Glomerular endothelial cell (primary cell): ENCODE results near the gene ZNF462. TPM values are rescaled to one million over a fixed set of nuclear protein-coding genes. Genes with fewer than 3 reads are reported as not detected.
"Not testable (repeated sequence)": the region's sequence is repeated elsewhere in the genome, so short reads cannot be mapped to it uniquely, and the experiment has no call there.

Experiments used
- DNase-seq: peaks from one replicate; pipeline ENCODE4 v3.0.0-alpha.2; 2011; ENCODE audit warnings: low read depth, low spot score; ENCODE audit errors: extremely low read depth
- total RNA-seq: library from RNA; depleted of rRNA; stranded (reverse); fragments of >200 nt; gene quantifications from 2 replicates; pipeline ENCODE4 v1.2.3, GENCODE V29; 2015

Gene ZNF462
- total RNA-seq, 1 donor from 2014 or later: 13.7 TPM

- no peak for DNase-seq
Measured at GRCh38 chr9:106958955-106959657, 96.1 kb downstream of the ZNF462 start.

- no peak for DNase-seq
Measured at GRCh38 chr9:106960258-106960657, 97.3 kb downstream of the ZNF462 start.

DNA sequence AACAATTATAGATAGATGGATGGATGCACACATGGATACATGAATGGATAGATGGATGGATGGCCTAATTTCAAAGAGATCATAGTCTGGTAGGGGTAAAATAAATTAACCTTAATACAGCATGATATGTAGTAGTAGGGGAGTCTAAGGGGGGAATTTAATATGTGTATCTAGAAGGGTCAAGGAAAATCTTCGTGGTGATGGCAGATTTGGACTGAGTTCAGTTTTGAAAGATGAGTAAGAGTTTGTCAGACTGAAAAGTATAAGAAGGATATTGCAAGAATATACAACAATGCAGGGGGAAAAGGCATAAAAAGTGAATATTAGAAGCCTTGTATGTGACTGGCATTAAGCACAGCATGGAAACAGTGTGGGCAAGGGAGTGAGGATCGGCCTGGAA, 98.7 kb downstream of the ZNF462 start:
- DNase-seq: no peak

- DNase-seq: no peak
Measured at GRCh38 chr9:106962122-106962521, 99.2 kb downstream of the ZNF462 start.

- peak; percentile 87 for DNase-seq
Measured at GRCh38 chr9:106962615-106963363, 99.8 kb downstream of the ZNF462 start.

- DNase-seq: no peak
Measured at GRCh38 chr9:106963684-106964083, 100.7 kb downstream of the ZNF462 start.

- no peak for DNase-seq
Measured at GRCh38 chr9:106964329-106964728, 101.4 kb downstream of the ZNF462 start.

- no peak for DNase-seq
Measured at GRCh38 chr9:106964822-106965525, 102.0 kb downstream of the ZNF462 start.

DNA sequence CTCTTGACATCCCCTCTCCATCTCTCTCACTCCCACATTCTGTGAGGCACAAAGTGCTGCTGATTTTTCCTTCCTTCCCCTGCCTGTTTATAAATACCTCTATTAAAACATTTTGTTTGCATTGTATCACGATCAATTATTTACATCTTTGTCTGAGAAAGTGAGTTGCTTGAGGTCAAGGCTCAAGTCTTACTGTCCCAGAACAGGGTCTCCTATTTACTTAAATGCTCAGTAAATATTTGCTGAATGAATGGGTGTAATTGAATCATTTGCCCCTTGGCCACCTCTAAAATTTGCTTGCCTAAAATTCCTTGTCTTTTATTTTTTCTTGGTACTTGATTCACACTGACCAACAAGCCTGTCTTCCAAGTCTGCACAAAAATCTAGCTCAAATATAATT, 103.5 kb downstream of the ZNF462 start:
- DNase-seq: no peak

DNA sequence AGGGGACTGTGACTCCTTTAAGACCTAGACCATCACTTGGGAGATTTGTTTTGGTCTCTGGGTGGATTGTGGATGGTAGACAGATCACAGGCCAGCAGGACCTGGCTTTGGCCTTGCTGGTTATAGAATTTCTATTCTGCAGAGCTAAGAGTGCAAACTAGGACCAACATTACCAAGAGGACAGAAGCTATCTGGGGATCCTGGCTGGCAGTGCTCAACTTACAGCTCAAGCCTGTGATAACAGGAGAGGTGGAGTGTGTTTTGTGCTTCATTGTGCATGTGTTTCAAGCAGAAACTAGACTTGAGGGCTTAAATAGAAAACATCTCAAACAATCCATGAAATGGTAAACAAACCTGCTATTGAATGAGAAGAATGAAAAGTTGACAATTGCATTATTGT, 106.7 kb downstream of the ZNF462 start:
- no peak for DNase-seq

- DNase-seq: no peak
Measured at GRCh38 chr9:106970219-106970975, 107.4 kb downstream of the ZNF462 start.

GRCh38 chr9:106970976-106971457, 108.1 kb downstream of the ZNF462 start:
- DNase-seq: no peak

GRCh38 chr9:106972082-106972481, 109.1 kb downstream of the ZNF462 start:
- DNase-seq: no peak

GRCh38 chr9:106974341-106974740, 111.4 kb downstream of the ZNF462 start:
- DNase-seq: no peak

GRCh38 chr9:106976772-106977171, 113.8 kb downstream of the ZNF462 start:
- DNase-seq: no peak

DNA sequence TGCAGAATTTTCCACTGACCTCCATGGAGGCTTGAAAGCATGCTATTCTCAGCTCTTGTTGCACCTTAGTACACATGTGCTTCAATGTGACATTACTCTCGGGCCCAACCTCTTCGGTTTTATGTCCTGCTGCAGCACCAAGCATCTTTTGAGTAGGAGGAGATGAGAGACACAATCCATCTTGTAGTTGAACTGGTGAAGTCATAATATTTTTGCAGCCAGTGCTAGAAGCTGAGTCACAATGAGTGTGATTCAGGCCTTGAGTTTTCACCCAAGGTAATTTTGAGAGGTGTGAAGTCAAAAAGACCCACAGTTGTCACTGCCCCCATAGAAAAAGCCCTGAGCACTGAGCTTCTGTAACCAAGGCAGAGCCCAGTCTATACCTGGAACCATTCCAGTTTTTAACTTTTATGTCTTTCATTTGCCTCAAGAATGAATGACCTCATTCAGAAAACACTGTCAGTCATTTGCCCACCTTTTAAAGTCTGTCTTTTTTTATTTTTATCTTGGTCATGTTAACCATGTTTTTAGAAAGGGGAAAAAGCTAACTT, 117.7 kb downstream of the ZNF462 start:
- no peak for DNase-seq

DNA sequence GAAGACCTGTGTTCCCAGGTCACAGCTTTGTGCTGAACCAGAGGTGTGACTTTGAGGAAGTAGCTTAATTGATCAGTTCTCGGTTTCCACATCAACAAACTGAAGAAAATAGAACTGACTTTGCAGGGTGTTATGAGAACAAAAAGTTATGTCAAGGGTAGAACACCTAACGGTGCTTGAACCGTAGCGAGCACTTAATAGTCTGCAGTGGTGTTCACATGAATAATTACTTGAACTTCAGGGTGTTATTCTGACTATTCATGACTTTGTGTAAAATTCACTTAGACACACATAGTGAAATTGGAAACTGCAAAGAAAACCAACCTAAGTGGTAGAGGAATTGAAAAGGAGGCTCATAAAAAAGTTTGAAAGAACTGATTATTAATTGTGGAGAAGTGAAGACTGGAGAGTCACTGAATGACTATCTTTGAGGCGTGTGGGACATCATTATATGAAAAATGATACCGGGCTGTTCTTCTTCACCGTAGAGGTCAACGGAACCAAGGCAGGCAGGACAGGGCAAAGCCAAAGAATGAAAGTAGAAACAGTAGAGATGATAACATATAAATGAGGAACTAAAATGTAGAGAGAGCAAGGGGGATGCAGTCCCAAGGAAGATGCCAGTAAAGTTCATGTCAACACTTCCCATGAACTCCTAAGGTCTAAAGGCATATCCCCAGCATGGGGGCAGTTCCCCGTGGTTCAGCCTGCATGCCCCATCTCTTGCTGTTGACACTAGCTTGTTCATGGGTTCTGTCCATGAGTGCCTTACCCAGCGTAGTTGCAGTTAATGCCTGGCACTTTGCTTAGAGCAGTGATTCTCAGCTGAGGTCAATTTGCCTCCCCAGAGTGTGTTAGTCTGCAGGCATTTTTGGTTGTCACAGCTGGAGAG, 118.7 kb downstream of the ZNF462 start:
- no peak for DNase-seq

DNA sequence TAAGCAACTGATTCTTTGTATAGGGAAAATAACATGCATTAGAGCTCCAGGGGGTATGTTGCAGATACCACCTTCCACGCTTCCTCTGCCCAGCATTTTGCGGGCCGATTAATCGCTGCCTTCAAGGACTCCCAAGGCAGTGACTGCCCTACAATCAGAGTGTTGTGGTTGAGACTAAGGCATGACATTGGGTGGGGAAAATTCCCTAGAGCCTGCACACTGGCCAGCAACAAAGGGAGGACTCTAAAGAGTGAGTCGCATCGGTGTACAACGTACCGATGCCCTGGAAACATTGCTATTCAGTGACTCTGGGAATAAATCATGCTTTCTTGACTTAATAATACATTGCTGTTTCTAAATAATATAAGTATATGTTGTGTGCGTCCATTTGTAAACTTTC, 119.7 kb downstream of the ZNF462 start:
- DNase-seq: no peak

DNA sequence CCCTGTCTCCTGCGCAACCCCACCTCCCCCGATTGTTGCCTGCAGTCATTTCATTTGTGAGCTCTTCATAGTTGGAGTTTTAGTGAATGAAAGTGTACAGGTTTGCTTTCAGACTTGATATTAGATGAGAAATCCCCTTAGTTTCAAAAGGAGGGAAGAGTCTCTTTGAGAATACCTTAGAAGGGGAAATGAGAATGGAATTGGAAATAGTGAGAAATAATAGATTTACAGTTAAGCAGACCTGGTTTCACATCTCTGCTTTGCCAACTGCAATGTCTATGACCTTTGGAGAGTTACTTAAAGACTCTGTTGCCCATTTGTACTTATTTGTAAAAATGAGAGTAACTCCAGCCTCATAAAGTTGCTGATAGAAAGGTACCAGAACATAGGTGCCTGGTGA, 120.4 kb downstream of the ZNF462 start:
- no peak for DNase-seq

DNA sequence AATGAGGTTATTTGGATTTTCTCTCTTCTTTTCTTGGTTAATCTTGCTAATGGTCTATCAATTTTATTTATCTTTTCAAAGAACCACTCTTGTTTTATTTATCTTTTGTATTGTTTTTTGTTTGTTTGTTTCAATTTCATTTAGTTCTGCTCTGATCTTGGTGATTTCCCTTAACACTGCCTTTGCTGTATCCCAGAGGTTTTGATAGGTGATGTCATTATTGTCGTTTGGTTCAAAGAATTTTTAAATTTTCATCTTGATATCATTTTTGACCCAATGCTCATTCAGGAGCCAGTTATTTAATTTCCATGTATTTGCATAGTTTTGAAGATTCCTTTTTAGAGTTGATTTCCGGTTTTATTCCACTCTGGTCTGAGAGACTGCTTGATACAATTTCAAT, 126.9 kb downstream of the ZNF462 start:
- not testable (repeated sequence) for DNase-seq
